ENCODE measurements around the gene IFRD1.

The IFRD1 gene

DNA sequence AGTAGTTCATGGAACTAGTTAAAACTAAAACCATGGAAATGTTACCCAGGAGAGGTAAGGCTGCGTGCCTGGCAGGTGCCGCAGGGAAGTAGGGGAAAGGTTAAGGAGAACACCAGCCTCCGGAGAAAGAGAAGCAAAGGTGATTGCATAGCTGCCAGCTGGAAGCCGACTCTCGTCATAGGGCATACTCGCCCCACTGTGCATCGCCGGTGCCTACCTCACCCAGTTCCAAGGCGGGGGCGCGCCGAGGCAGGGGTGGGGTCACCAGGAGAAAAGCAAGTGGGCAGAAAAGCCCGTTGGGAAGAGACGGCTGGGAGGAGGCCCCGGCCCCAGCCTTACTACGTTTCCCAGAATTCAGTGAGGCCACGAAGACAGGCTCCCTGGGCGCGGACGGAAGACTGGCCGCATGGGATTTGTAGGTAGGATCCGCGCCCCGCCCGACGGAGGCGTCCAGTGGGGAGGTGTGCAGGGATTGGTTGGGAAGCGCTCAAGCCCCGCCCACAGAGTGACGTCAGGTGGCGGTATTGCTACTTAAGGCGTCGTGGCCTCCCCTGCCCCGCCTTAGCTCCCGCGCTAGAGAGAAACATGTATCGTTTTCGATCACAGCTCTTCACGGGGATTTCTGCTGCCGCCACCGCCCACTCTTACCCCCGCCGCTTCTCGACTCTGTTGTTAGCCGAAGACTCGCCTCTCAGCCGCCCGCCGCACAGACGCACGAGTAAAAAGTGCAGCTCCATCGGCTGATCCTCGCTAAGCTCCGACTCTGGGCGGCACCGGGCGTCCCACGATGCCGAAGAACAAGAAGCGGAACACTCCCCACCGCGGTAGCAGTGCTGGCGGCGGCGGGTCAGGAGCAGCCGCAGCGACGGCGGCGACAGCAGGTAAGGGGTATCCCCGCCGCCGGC, at the start of gene IFRD1:
IFRD1 (plus strand) TSS at position 559 of the 905 bp plus-strand sequence; CDS start at position 788, 229 bp downstream.
- Histone ChIP-seq H3K4me3 (ENCODE audit: low read depth, low read length) (peak within 1 kb of the TSS; percentile 90), H3K36me3 (ENCODE audit: insufficient read depth, low read length) (no peaks in the 10 kb centered on the region), H3K4me1 (ENCODE audit: control insufficient read depth, insufficient read depth, low read length, unreplicated experiment) (peaks cover 22% of the 10 kb centered on the region), H3K27me3 (ENCODE audit: insufficient read depth, low read length) (no peaks in the 10 kb centered on the region), H3K79me2 (ENCODE audit: control insufficient read depth, insufficient read depth, low read length, unreplicated experiment) (peaks cover 47% of the 10 kb centered on the region), H3K27ac (ENCODE audit: low read depth, low read length) (peak within 1 kb of the TSS; percentile 88), H2AFZ (ENCODE audit: low read length, unreplicated experiment) (peak within 1 kb of the TSS; percentile 12)

GRCh38 chr7:112404321-112404720, 45.9 kb upstream of the IFRD1 start:
- Histone ChIP-seq H3K36me3 (ENCODE audit: insufficient read depth, low read length) (no peaks in the 10 kb centered on the region), H3K79me2 (ENCODE audit: control insufficient read depth, insufficient read depth, low read length, unreplicated experiment) (no peaks in the 10 kb centered on the region), H3K4me1 (ENCODE audit: control insufficient read depth, insufficient read depth, low read length, unreplicated experiment) (no peaks in the 10 kb centered on the region), H3K4me3 (ENCODE audit: low read depth, low read length) (no peak overlapping the region), H2AFZ (ENCODE audit: low read length, unreplicated experiment) (no peak overlapping the region), H3K27me3 (ENCODE audit: insufficient read depth, low read length) (0 out of 2 replicates have a peak, but pooled peaks cover 2% of the 10 kb centered on the region), H3K27ac (ENCODE audit: low read depth, low read length) (no peak overlapping the region)

GRCh38 chr7:112405286-112405685, 45.0 kb upstream of the IFRD1 start:
- Histone ChIP-seq H3K27me3 (ENCODE audit: insufficient read depth, low read length) (no peaks in the 10 kb centered on the region), H2AFZ (ENCODE audit: low read length, unreplicated experiment) (no peak overlapping the region), H3K79me2 (ENCODE audit: control insufficient read depth, insufficient read depth, low read length, unreplicated experiment) (no peaks in the 10 kb centered on the region), H3K4me3 (ENCODE audit: low read depth, low read length) (no peak overlapping the region), H3K36me3 (ENCODE audit: insufficient read depth, low read length) (no peaks in the 10 kb centered on the region), H3K27ac (ENCODE audit: low read depth, low read length) (no peak overlapping the region), H3K4me1 (ENCODE audit: control insufficient read depth, insufficient read depth, low read length, unreplicated experiment) (peaks cover under 1% of the 10 kb centered on the region)

DNA sequence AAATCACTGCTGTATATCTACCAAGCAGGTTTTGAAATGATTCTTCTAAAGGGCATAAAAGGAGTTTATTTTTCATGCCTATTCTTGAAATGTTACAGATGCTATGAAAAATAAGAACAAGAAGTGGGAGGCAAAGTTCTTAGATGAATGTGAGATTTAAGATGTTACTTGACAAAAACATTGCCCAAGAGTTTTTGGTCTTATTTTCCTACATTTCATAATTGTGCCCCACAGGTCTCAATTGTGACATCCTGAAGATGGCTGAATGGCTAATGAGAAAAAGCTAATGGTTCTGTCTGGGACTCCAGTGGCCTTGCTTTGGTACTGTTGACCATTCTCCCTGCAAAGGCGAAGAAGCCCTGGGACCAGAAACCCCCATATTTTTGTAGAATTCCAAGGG, 43.0 kb upstream of the IFRD1 start:
- Histone ChIP-seq H3K27me3 (ENCODE audit: insufficient read depth, low read length) (no peaks in the 10 kb centered on the region), H3K27ac (ENCODE audit: low read depth, low read length) (no peak overlapping the region), H3K4me3 (ENCODE audit: low read depth, low read length) (no peak overlapping the region), H3K4me1 (ENCODE audit: control insufficient read depth, insufficient read depth, low read length, unreplicated experiment) (peaks cover 3% of the 10 kb centered on the region), H2AFZ (ENCODE audit: low read length, unreplicated experiment) (no peak overlapping the region), H3K36me3 (ENCODE audit: insufficient read depth, low read length) (no peaks in the 10 kb centered on the region), H3K79me2 (ENCODE audit: control insufficient read depth, insufficient read depth, low read length, unreplicated experiment) (no peaks in the 10 kb centered on the region)

- no peaks in the 10 kb centered on the region for H3K27me3 ChIP-seq (ENCODE audit: insufficient read depth, low read length)
- H3K79me2 ChIP-seq (ENCODE audit: control insufficient read depth, insufficient read depth, low read length, unreplicated experiment): no peaks in the 10 kb centered on the region
- no peaks in the 10 kb centered on the region for H3K36me3 ChIP-seq (ENCODE audit: insufficient read depth, low read length)
- H3K27ac ChIP-seq (ENCODE audit: low read depth, low read length): no peak overlapping the region
- no peak overlapping the region for H2AFZ ChIP-seq (ENCODE audit: low read length, unreplicated experiment)
- peaks cover 3% of the 10 kb centered on the region for H3K4me1 ChIP-seq (ENCODE audit: control insufficient read depth, insufficient read depth, low read length, unreplicated experiment)
- H3K4me3 ChIP-seq (ENCODE audit: low read depth, low read length): no peak overlapping the region
Observed at GRCh38 chr7:112410092-112410491, 40.2 kb upstream of the IFRD1 start.

DNA sequence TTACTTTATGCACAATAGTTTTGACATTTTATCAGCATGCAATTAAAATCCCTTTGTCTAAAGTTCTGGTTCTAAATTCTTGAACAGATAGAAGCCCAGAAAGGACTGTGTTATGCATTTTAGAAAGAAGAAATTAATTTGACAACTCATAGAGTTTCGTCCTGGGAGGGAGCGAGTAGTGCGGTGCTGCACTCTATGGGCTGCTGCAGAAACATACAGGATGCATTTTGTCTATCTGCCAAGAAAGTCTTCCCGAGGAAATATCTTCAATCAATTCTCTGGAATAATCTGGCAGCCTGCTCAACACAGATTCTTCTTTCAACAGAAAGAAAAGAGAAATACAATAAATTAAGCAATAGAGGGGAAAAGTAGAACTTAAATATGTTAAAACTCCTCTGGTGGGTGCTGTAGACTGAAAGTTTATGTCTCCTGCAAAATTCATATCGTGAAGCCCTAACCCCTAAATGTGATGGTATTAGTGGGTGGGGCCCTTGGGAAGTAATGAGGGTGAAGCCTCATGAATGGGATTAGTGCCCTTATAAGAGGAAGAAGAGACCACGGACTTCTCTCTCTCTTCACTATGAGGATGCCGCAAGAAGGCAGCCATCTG, 39.0 kb upstream of the IFRD1 start:
- no peaks in the 10 kb centered on the region for H3K27me3 ChIP-seq (ENCODE audit: insufficient read depth, low read length)
- no peak overlapping the region for H3K27ac ChIP-seq (ENCODE audit: low read depth, low read length)
- no peaks in the 10 kb centered on the region for H3K36me3 ChIP-seq (ENCODE audit: insufficient read depth, low read length)
- peak overlapping the region; percentile 6 for H2AFZ ChIP-seq (ENCODE audit: low read length, unreplicated experiment)
- H3K4me1 ChIP-seq (ENCODE audit: control insufficient read depth, insufficient read depth, low read length, unreplicated experiment): peaks cover 3% of the 10 kb centered on the region
- H3K79me2 ChIP-seq (ENCODE audit: control insufficient read depth, insufficient read depth, low read length, unreplicated experiment): no peaks in the 10 kb centered on the region
- no peak overlapping the region for H3K4me3 ChIP-seq (ENCODE audit: low read depth, low read length)

GRCh38 chr7:112414855-112415490, 35.3 kb upstream of the IFRD1 start:
- no peak overlapping the region for H3K27ac ChIP-seq (ENCODE audit: low read depth, low read length)
- peaks cover 3% of the 10 kb centered on the region for H3K4me1 ChIP-seq (ENCODE audit: control insufficient read depth, insufficient read depth, low read length, unreplicated experiment)
- H3K79me2 ChIP-seq (ENCODE audit: control insufficient read depth, insufficient read depth, low read length, unreplicated experiment): no peaks in the 10 kb centered on the region
- no peak overlapping the region for H2AFZ ChIP-seq (ENCODE audit: low read length, unreplicated experiment)
- H3K4me3 ChIP-seq (ENCODE audit: low read depth, low read length): no peak overlapping the region
- no peaks in the 10 kb centered on the region for H3K36me3 ChIP-seq (ENCODE audit: insufficient read depth, low read length)
- H3K27me3 ChIP-seq (ENCODE audit: insufficient read depth, low read length): no peaks in the 10 kb centered on the region

DNA sequence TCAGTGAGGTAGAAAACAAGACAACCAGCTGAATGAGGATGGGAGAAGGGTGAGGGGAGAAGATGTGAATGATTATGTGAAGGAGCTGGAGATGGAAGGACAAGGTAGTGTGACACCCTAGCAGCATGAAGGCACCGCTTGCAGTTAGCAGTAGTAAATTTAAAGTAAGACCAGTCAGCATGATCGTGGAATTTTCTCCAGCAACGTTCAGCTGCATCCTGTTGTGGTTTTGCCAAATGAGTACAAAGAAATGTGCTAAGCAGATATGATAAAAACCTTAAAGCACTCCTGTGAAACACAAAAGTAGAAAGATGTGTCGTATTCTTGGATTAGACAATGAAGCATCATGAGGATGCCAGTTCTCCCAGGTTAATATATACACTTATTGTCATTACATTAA, 34.1 kb upstream of the IFRD1 start:
- Histone ChIP-seq H3K36me3 (ENCODE audit: insufficient read depth, low read length) (no peaks in the 10 kb centered on the region), H3K27me3 (ENCODE audit: insufficient read depth, low read length) (no peaks in the 10 kb centered on the region), H2AFZ (ENCODE audit: low read length, unreplicated experiment) (no peak overlapping the region), H3K27ac (ENCODE audit: low read depth, low read length) (no peak overlapping the region), H3K4me3 (ENCODE audit: low read depth, low read length) (no peak overlapping the region), H3K4me1 (ENCODE audit: control insufficient read depth, insufficient read depth, low read length, unreplicated experiment) (peaks cover 9% of the 10 kb centered on the region), H3K79me2 (ENCODE audit: control insufficient read depth, insufficient read depth, low read length, unreplicated experiment) (no peaks in the 10 kb centered on the region)

GRCh38 chr7:112419543-112420130, 30.6 kb upstream of the IFRD1 start:
- peaks cover 33% of the 10 kb centered on the region for H3K4me1 ChIP-seq (ENCODE audit: control insufficient read depth, insufficient read depth, low read length, unreplicated experiment)
- no peak overlapping the region for H3K27ac ChIP-seq (ENCODE audit: low read depth, low read length)
- no peak overlapping the region for H3K4me3 ChIP-seq (ENCODE audit: low read depth, low read length)
- H2AFZ ChIP-seq (ENCODE audit: low read length, unreplicated experiment): no peak overlapping the region
- no peaks in the 10 kb centered on the region for H3K36me3 ChIP-seq (ENCODE audit: insufficient read depth, low read length)
- H3K79me2 ChIP-seq (ENCODE audit: control insufficient read depth, insufficient read depth, low read length, unreplicated experiment): no peaks in the 10 kb centered on the region
- H3K27me3 ChIP-seq (ENCODE audit: insufficient read depth, low read length): no peaks in the 10 kb centered on the region

DNA sequence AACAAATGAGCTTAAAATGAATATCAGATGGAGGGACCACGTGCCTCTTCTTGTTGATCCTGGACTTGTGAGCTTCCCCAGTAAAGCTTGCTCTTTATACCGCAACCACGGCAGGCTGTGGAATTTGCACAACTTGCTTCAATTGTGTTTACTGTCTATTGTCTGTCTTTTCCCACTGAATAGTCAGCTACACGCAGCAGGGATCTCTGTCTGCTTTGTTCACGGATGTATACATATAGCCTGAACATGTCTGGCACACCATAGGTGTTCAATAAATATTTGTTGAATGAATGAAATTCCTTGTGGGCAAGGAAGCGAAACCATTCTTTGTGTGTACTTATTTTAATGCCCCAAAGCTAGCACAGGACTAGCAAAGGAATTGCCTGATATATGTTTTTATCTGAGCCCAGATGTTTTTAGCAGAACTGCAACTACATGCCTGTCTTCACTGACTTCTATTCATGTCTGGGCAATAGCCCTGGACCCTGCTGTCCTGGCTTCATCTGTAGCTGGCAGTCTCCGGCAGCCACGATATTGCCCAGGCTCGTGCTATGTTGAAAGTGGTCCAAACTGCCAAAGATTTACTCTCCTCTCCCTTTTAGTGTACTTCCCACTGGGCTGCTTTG, 29.9 kb upstream of the IFRD1 start:
- H3K79me2 ChIP-seq (ENCODE audit: control insufficient read depth, insufficient read depth, low read length, unreplicated experiment): no peaks in the 10 kb centered on the region
- no peaks in the 10 kb centered on the region for H3K36me3 ChIP-seq (ENCODE audit: insufficient read depth, low read length)
- H3K4me3 ChIP-seq (ENCODE audit: low read depth, low read length): peak overlapping the region; percentile 60
- peak overlapping the region; percentile 93 for H2AFZ ChIP-seq (ENCODE audit: low read length, unreplicated experiment)
- peaks cover 33% of the 10 kb centered on the region for H3K4me1 ChIP-seq (ENCODE audit: control insufficient read depth, insufficient read depth, low read length, unreplicated experiment)
- no peaks in the 10 kb centered on the region for H3K27me3 ChIP-seq (ENCODE audit: insufficient read depth, low read length)
- peak overlapping the region; percentile 4; the same call in 1 of the 2 replicates for H3K27ac ChIP-seq (ENCODE audit: low read depth, low read length)
